Right forelimb (tissue), 1 donor: ENCODE measurements around the gene GTF2I.
A peak's percentile ranks its signal among the peaks of the same experiment; 100 is the strongest.
"Not testable (repeated sequence)": the region's sequence is repeated elsewhere in the genome, so short reads cannot be mapped to it uniquely, and the experiment has no call there.

Experiments used
- DNase-seq: peaks from one replicate; pipeline ENCODE4 v3.0.0-alpha.2; 2018

GTF2I gene

GRCh38 chr7:74657692-74658177 lies at the start of gene GTF2I:
TSS of gene GTF2I (plus strand) at chr7:74657718. CDS start at chr7:74689129, 31,411 bp downstream.
- no peak for DNase-seq

GRCh38 chr7:74612015-74612829 lies 45.3 kb upstream of the GTF2I start:
- DNase-seq: no peak

- DNase-seq: no peak
Observed at GRCh38 chr7:74615933-74616780, 41.4 kb upstream of the GTF2I start.

GRCh38 chr7:74617180-74617744 lies 40.3 kb upstream of the GTF2I start:
- no peak for DNase-seq

GRCh38 chr7:74619235-74619860 lies 38.2 kb upstream of the GTF2I start:
- DNase-seq: no peak

DNA sequence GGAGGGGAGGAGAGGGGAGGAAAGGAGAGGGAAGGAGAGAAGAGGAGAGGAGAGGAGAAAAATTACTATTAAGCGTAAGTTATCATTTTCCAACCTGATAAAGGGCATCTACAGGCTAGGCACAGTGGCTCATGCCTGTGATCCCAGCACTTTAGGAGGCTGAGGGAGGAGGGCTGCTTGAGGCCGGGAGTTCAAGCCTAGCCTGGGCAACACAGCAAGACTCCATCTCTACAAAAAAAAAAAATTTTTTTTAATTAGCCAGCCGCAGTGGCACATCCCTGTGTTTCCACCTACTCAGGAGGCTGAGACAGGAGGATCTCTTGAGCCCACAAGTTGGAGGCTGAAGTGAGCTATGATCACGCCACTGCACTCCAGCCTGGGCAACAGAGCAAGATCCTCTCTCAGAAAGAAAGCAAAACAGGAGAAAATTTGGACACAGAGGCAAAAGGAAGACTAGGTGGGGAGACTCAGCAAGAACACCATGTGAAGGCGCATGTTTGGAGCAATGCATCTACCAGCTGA lies 35.2 kb upstream of the GTF2I start:
- DNase-seq: no peak

GRCh38 chr7:74623135-74623534 lies 34.4 kb upstream of the GTF2I start:
- DNase-seq: no peak

GRCh38 chr7:74625446-74625845 lies 32.1 kb upstream of the GTF2I start:
- DNase-seq: no peak

GRCh38 chr7:74627661-74628411 lies 29.7 kb upstream of the GTF2I start:
- peak; percentile 65 for DNase-seq

- DNase-seq: no peak
Observed at GRCh38 chr7:74632505-74632904, 25.0 kb upstream of the GTF2I start.

DNA sequence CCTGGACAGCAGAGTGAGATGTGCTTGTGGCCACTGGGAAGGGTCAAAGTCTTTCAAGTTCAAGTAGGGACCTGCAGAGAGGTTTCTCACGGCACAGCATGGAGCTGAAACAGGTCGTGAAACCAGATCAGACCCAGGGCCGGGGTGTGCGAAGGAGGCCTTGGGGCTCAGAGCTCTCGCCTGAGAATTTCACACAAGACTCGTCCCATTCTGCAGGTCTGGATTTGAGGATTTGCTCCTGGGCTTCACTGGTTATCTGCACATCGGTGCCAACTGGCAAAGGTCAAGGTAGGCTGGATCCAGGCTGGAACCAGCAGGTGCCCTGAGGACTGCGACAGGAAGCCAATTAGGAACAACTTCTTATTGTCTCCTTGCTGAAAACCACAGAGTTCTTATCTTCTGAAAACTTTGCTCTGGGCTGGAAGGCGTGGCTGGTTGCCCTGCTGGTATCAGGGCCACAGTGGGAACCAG lies 24.0 kb upstream of the GTF2I start:
- no peak for DNase-seq

- DNase-seq: no peak
Observed at GRCh38 chr7:74637745-74638144, 19.8 kb upstream of the GTF2I start.

- DNase-seq: not testable (repeated sequence)
Observed at GRCh38 chr7:74650055-74650454, 7.5 kb upstream of the GTF2I start.

DNA sequence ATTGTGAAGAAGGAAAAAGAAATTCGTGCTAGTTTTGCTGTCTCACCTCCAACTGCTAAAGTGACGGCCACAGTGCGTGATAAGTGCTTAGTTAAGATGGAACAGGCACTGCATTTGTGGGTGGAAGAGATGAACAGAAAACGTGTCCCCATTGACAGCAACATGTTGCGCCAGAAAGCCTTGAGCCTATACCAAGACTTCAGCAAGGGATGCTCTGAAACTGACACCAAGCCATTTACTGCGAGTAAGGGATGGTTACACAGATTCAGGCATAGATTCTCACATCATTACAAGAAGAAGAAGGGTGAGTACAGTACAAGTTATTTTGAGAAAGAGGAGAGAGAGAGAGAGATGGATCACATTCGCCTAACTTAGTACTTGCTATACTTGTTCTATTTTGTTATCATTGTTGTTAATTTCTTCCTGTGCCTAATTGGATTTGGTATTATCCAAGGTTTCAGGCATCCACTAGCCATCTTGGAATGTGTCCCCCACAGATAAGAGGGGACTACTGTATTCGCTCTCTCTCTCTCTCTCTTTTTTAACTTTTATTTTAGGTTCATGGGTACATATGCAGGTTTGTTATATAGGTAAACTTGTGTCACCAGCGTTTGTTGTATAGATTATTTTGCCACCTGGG lies 6.9 kb upstream of the GTF2I start:
- DNase-seq: not testable (repeated sequence)

GRCh38 chr7:74651133-74651504 lies 6.4 kb upstream of the GTF2I start:
- DNase-seq: not testable (repeated sequence)

DNA sequence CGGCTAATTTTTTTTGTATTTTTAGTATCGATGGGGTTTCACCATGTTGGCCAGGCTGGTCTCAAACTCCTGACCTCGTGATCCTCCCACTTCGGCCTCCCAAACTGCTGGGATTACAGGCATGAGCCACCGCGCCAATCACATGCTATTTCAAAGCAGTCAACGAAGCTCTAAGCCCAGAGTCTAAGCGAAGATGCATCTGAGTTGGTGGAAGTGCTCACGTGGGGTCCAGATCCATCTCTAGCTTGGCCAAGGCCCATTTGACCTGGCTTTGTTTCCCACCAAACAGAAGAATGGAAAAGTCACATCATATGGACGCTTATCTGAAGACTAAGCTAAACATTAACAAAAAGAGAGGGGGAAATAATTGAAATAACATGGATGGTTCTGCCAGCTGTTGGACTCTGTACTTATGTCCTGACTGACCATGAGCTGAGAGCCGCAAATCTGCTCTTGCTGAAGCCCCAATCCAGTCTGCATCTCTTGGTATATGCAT lies 3.8 kb upstream of the GTF2I start:
- DNase-seq: no peak

DNA sequence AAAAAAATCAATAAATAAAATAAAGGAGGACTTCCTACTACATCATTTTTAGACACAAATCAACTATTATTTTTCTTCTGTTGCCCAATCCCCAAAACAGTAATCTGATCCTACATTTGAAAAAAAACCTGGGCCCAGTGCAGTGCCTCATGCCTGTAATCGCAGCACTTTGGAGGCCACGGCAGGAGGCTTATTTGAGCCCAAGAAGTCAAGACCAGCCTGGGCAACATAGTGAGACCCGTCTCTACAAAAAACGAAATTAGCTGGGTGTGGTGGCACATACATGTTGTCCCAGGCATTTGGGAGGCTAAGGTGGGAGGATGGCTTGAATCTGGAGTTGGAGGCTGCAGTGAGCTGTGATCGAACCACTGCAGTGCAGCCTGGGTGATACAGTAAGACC lies 2.7 kb upstream of the GTF2I start:
- no peak for DNase-seq

GRCh38 chr7:74655324-74655723 lies 2.2 kb upstream of the GTF2I start:
- DNase-seq: no peak

DNA sequence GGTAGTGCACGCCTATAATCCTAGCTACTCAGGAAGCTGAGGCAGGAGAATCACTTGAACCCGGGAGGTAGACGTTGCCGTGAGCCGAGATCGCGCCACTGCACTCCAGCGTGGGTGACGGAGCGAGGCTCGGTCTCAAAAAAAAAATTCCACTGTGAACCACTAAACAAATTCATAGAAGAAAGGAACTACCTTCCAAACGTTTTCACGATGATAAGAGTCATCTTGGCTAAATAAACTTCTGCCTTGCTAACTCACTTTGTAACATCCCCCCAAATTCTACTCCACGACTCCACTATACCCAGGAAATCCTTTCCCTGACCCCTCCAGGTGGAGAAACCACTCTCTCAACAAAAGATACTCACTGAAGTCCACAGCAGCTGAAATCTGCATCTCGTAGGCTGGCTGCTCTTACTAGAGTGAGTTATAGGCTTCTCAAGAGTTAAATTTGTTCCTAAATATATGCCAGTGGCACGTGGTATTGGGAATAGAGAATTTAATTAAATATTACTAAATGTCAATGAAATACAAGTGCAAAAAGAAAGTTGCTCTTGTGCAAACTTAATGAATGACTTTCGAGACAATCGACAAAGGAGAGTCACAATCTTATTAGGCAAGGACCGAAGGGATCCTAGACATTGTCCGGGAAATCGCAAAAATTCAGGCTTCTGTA lies 1.6 kb upstream of the GTF2I start:
- no peak for DNase-seq

DNA sequence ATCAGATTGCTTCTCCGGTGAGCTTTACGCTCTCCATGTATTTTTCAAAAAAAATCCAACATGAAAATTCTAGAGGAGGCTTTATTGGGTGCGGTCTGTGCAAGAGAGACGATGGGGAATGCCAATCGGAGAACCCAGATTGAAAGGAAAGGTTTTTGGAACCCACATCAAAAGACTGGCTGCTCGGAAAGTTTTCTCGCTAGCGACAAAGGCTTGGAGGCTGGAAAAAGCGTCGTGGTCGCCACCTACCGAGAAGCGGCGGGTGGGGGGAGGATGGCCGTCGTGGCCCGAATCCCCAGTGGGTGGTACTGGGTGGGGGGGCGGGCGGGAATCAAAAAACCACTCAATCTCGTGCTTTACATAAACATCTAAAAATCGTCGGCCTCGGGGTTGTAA lies 1.1 kb upstream of the GTF2I start:
- DNase-seq: peak; percentile 80
